H1 (cell line): Measurements from ENCODE around the gene TACC2. TPM values are rescaled to one million over a fixed set of nuclear protein-coding genes. Genes with fewer than 3 reads are reported as not detected.

ENCODE experiments used
- CTCF ChIA-PET: fragments of 300-600 bp; sonication (Branson Sonifier 250); formaldehyde crosslinking; loops from one replicate; lab custom pipeline; 2021; ENCODE audit not compliant: partially characterized antibody; lab: Charles Lee
- POLR2A ChIA-PET: fragments of 300-600 bp; sonication (Branson Sonifier 250); formaldehyde crosslinking; loops from one replicate; lab custom pipeline; 2021; ENCODE audit warnings: inconsistent platforms; ENCODE audit not compliant: partially characterized antibody; lab: Charles Lee
- DNase-seq, 2 experiments: peaks; one replicate each; pipeline versions ENCODE4 v3.0.0 to v3.0.0-alpha.2; 2010 to 2022; ENCODE audit warnings: low spot score in 2 of 2, low read depth in 1 of 2, mixed read lengths in 1 of 2
- FAIRE-seq: peaks from 2 replicates; lab custom pipeline; 2011; peaks lifted over from hg19 to GRCh38; lab: Jason Lieb, UNC
- H2AFZ ChIP-seq: 2 replicates; pipeline ENCODE4 v1.8.1; 2012; ENCODE audit warnings: low read length, inconsistent platforms
- H2AK5ac ChIP-seq: 2 replicates; pipeline ENCODE4 v1.6.1; 2013; ENCODE audit warnings: low read depth, low read length
- H2BK120ac ChIP-seq: replicated peaks from 2 replicates; pipeline ENCODE3; 2013; ENCODE audit warnings: low read depth, low read length, inconsistent platforms
- H2BK12ac ChIP-seq: 2 replicates; pipeline ENCODE4 v1.6.1; 2013; ENCODE audit warnings: low read depth, low read length
- H2BK15ac ChIP-seq: 2 replicates; pipeline ENCODE4 v1.6.1; 2013; ENCODE audit warnings: low read length
- H2BK20ac ChIP-seq: 2 replicates; pipeline ENCODE4 v1.6.1; 2013; ENCODE audit warnings: low read length
- H2BK5ac ChIP-seq: 2 replicates; pipeline ENCODE4 v1.6.1; 2013; ENCODE audit warnings: low read depth, low read length
- H3K14ac ChIP-seq: 2 replicates; pipeline ENCODE4 v1.6.1; 2013; ENCODE audit warnings: inconsistent platforms; ENCODE audit not compliant: insufficient read length
- H3K18ac ChIP-seq: 2 replicates; pipeline ENCODE4 v1.6.1; 2013; ENCODE audit warnings: low read length; ENCODE audit errors: extremely low read depth
- H3K23ac ChIP-seq: 2 replicates; pipeline ENCODE4 v1.6.1; 2013; ENCODE audit warnings: inconsistent platforms; ENCODE audit not compliant: insufficient read length
- H3K23me2 ChIP-seq: 2 replicates; pipeline ENCODE4 v1.6.1; 2013; ENCODE audit warnings: low read depth, low read length
- H3K27ac ChIP-seq: 2 replicates; pipeline ENCODE4 v1.6.1; 2011; ENCODE audit warnings: low read depth, low read length, inconsistent platforms
- H3K27me3 ChIP-seq, 4 experiments: replicated peaks in 1 of 4; 1 replicate in 1 of 4; 2 replicates in 3 of 4; pipeline versions ENCODE4 v1.6.1 to v1.8.1; 2011 to 2013; ENCODE audit warnings: low read length in 3 of 4, mild to moderate bottlenecking in 3 of 4, inconsistent platforms in 2 of 4, mixed read lengths in 2 of 4, moderate library complexity in 1 of 4; ENCODE audit not compliant: control insufficient read depth in 3 of 4, insufficient read depth in 3 of 4; ENCODE audit errors: extremely low read depth in 1 of 4
- H3K36me3 ChIP-seq, 4 experiments: 2 replicates each; pipeline versions ENCODE4 v1.6.1 to v1.8.1; 2011 to 2013; ENCODE audit warnings: mild to moderate bottlenecking in 4 of 4, low read length in 3 of 4, moderate library complexity in 2 of 4, control low read depth in 1 of 4, inconsistent platforms in 1 of 4; ENCODE audit not compliant: insufficient read depth in 4 of 4, control insufficient read depth in 2 of 4
- H3K4ac ChIP-seq: replicated peaks from 2 replicates; pipeline ENCODE3; 2013; ENCODE audit warnings: low read length, low read depth, mixed read lengths, inconsistent platforms; ENCODE audit not compliant: insufficient read length
- H3K4me1 ChIP-seq, 4 experiments: replicated peaks in 1 of 4; 1 replicate in 1 of 4; 2 replicates in 3 of 4; pipeline versions ENCODE4 v1.6.1 to v1.8.1; 2011 to 2013; ENCODE audit warnings: low read length in 3 of 4, inconsistent platforms in 2 of 4, mixed read lengths in 1 of 4; ENCODE audit not compliant: insufficient read depth in 4 of 4, control insufficient read depth in 3 of 4
- H3K4me2 ChIP-seq, 2 experiments: 2 replicates each; pipeline versions ENCODE4 v1.6.1 to v1.8.1; 2011 to 2013; ENCODE audit warnings: low read depth in 2 of 2, low read length in 2 of 2, control low read depth in 1 of 2, inconsistent platforms in 1 of 2, mild to moderate bottlenecking in 1 of 2; ENCODE audit not compliant: insufficient read depth in 1 of 2
- H3K4me3 ChIP-seq, 4 experiments: fragments of 200-600, 300-600 bp in 1 of 4; sonication (generic), shearing (Covaris generic), sonication (Bioruptor Twin) in 1 of 4; 2 replicates each; pipeline versions ENCODE4 v1.5.1 to v1.8.1; 2011 to 2016; ENCODE audit warnings: low read length in 4 of 4, low read depth in 3 of 4, control low read depth in 2 of 4, inconsistent platforms in 2 of 4, mild to moderate bottlenecking in 2 of 4, mixed read lengths in 1 of 4, moderate library complexity in 1 of 4; ENCODE audit not compliant: insufficient read depth in 2 of 4; ENCODE audit errors: extremely low read depth in 1 of 4
- H3K56ac ChIP-seq: replicated peaks from 2 replicates; pipeline ENCODE3; 2013; ENCODE audit warnings: low read depth, mild to moderate bottlenecking, mixed read lengths, low read length, inconsistent platforms; ENCODE audit not compliant: insufficient read length
- H3K79me1 ChIP-seq: 2 replicates; pipeline ENCODE4 v1.6.1; 2013; ENCODE audit warnings: low read depth, low read length, control low read depth
- H3K79me2 ChIP-seq, 2 experiments: 2 replicates each; pipeline versions ENCODE4 v1.6.1 to v1.8.1; 2012 to 2013; ENCODE audit warnings: low read length in 2 of 2, mild to moderate bottlenecking in 2 of 2, inconsistent platforms in 1 of 2; ENCODE audit not compliant: insufficient read depth in 2 of 2, control insufficient read depth in 1 of 2
- H3K9ac ChIP-seq, 4 experiments: replicated peaks in 1 of 4; 1 replicate in 1 of 4; 2 replicates in 3 of 4; pipeline versions ENCODE4 v1.6.1 to v1.8.1; 2011 to 2013; ENCODE audit warnings: low read depth in 3 of 4, low read length in 3 of 4, control low read depth in 2 of 4, mild to moderate bottlenecking in 2 of 4, moderate library complexity in 2 of 4, inconsistent platforms in 1 of 4; ENCODE audit errors: extremely low read depth in 1 of 4
- H3K9me3 ChIP-seq, 2 experiments: 2 replicates each; pipeline versions ENCODE4 v1.6.1 to v1.8.1; 2012 to 2013; ENCODE audit warnings: mild to moderate bottlenecking in 2 of 2, moderate library complexity in 2 of 2, control low read depth in 1 of 2, inconsistent platforms in 1 of 2, low read depth in 1 of 2, low read length in 1 of 2, mixed read lengths in 1 of 2; ENCODE audit not compliant: insufficient read depth in 2 of 2
- H4K20me1 ChIP-seq, 2 experiments: replicated peaks in 1 of 2; 2 replicates each; pipeline versions ENCODE3 to v1.8.1; 2011 to 2013; ENCODE audit warnings: inconsistent platforms in 2 of 2, low read length in 2 of 2, mild to moderate bottlenecking in 1 of 2; ENCODE audit not compliant: insufficient read depth in 2 of 2, control insufficient read depth in 1 of 2
- H4K5ac ChIP-seq: 2 replicates; pipeline ENCODE4 v1.6.1; 2013; ENCODE audit warnings: low read length, low read depth, mixed read lengths, inconsistent platforms; ENCODE audit not compliant: insufficient read length
- H4K8ac ChIP-seq: 2 replicates; pipeline ENCODE4 v1.8.0; 2013; ENCODE audit warnings: mild to moderate bottlenecking, moderate library complexity, low read length, inconsistent platforms; ENCODE audit not compliant: insufficient read depth; ENCODE audit errors: extremely low read depth
- H4K91ac ChIP-seq: replicated peaks from 2 replicates; pipeline ENCODE3; 2013; ENCODE audit warnings: low read length, mixed read lengths, inconsistent platforms; ENCODE audit not compliant: insufficient read length
- CBX5 ChIP-seq: fragments of 300-800, 300-1000 bp; sonication (generic); IDR thresholded peaks from 2 replicates; pipeline ENCODE4 v1.7.1; 2016; ENCODE audit warnings: antibody characterized with exemption, low read length, low read depth
- CBX8 ChIP-seq: fragments of 300-800, 300-1000 bp; sonication (generic); IDR thresholded peaks from 2 replicates; pipeline ENCODE4 v1.7.1; 2016; ENCODE audit warnings: low read depth, low read length, borderline replicate concordance
- EGR1 ChIP-seq: IDR thresholded peaks from 2 replicates; pipeline ENCODE4 v1.6.1; 2011; ENCODE audit warnings: low read depth, low read length, borderline replicate concordance
- JUND ChIP-seq: IDR thresholded peaks from 2 replicates; pipeline ENCODE4 v1.6.1; 2011; ENCODE audit warnings: mild to moderate bottlenecking, improper control_type of control experiment, low read length
- RBBP5 ChIP-seq: IDR thresholded peaks from 2 replicates; pipeline ENCODE4 v1.7.1; 2012; ENCODE audit warnings: low read depth, mild to moderate bottlenecking, inconsistent platforms, low read length, moderate library complexity, borderline replicate concordance
- SIN3A ChIP-seq, 2 experiments: IDR thresholded peaks in 1 of 2; conservative IDR thresholded peaks in 1 of 2; 2 replicates each; pipeline ENCODE4 v1.6.1; 2011 to 2012; ENCODE audit warnings: low read length in 2 of 2, improper control_type of control experiment in 1 of 2, low read depth in 1 of 2, mild to moderate bottlenecking in 1 of 2
- SP2 ChIP-seq: IDR thresholded peaks from 2 replicates; pipeline ENCODE4 v1.6.1; 2012; ENCODE audit warnings: mild to moderate bottlenecking, low read length, inconsistent platforms
- SP4 ChIP-seq: IDR thresholded peaks from 2 replicates; pipeline ENCODE4 v1.6.1; 2012; ENCODE audit warnings: low read length, inconsistent platforms
- TBP ChIP-seq: IDR thresholded peaks from 2 replicates; pipeline ENCODE4 v1.6.1; 2011; ENCODE audit warnings: low read depth, low read length, improper control_type of control experiment
- WGBS, 2 experiments: shearing (Covaris generic) in 1 of 2; methylation state at CpG; one replicate each; pipeline versions ENCODE4 v1.1.6 to v1.1.7; 2013 to 2015; ENCODE audit warnings: low lambda C conversion rate in 2 of 2, mixed read lengths in 2 of 2, inconsistent platforms in 1 of 2, low coverage in 1 of 2, missing lambda C conversion rate in 1 of 2; ENCODE audit not compliant: insufficient replicate concordance in 2 of 2, insufficient coverage in 1 of 2, insufficient read length in 1 of 2; ENCODE audit errors: extremely low coverage in 1 of 2, missing lambda C conversion rate in 1 of 2; 5-methylcytosine and 5-hydroxymethylcytosine counted together
- polyA plus RNA-seq, 7 experiments: library from polyadenylated mRNA; depleted of rRNA in 3 of 7; stranded (reverse) in 5 of 7; unstranded in 2 of 7; fragments of >200 nt in 5 of 7; fragments of 200-250 nt in 2 of 7; gene quantifications; 1 replicate in 5 of 7; 2 replicates in 1 of 7; 4 replicates in 1 of 7; pipeline versions ENCODE4 v1.2.1 to v1.2.3, GENCODE V29; 2011 to 2013; ENCODE audit warnings: missing spikeins in 2 of 7, mixed read lengths in 2 of 7
- total RNA-seq: library from RNA; stranded (reverse); fragmentation: NEBNext Ultra II Directional; extraction: Animal tissue kit (Norgen Biotek cat#: 25700); gene quantifications from 2 replicates; pipeline ENCODE4 v1.2.1, GENCODE V29; 2021
- TF ChIP-seq, protein P1 (sequence below), 3 experiments: IDR thresholded peaks; 1 replicate in 2 of 3; 2 replicates in 1 of 3; pipeline versions ENCODE4 v1.5.1 to v1.6.1; 2011; ENCODE audit warnings: low read length in 3 of 3, mild to moderate bottlenecking in 3 of 3, inconsistent platforms in 2 of 3, low read depth in 1 of 3, moderate library complexity in 1 of 3; ENCODE audit not compliant: insufficient read depth in 1 of 3; ENCODE audit errors: control extremely low read depth in 1 of 3

Gene TACC2
- total and polyA plus RNA-seq, 2 of the 8 experiments (the other 6 are each of a cell fraction or from before 2014, with no cell fraction given) = 21.2 to 46.6 TPM

DNA sequence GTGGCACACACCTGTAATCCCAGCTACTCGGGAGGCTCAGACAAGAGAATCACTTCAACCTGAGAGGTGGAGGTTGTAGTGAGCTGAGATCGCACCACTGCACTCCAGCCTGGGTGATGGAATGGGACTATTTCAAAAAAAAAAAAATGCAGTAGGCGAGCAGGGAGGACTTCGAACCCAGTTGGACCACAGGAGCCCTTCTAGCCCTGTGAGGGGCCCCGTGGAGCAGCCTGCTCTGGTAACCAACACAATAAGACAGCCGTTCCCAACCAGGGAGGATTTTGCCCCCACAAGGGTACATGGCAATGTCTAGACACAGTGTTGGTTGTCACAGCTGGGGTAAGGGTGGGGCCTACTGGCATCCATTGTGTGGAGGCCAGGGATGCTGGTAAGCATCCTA lies 218.2 kb downstream of the TACC2 start:
- WGBS, 2 experiments = 96% methylated on average over 5 of the region's 6 CpGs; no CpG with 5 or more reads in 1 of the 2 experiments
- TF ChIP-seq, protein P1, sequence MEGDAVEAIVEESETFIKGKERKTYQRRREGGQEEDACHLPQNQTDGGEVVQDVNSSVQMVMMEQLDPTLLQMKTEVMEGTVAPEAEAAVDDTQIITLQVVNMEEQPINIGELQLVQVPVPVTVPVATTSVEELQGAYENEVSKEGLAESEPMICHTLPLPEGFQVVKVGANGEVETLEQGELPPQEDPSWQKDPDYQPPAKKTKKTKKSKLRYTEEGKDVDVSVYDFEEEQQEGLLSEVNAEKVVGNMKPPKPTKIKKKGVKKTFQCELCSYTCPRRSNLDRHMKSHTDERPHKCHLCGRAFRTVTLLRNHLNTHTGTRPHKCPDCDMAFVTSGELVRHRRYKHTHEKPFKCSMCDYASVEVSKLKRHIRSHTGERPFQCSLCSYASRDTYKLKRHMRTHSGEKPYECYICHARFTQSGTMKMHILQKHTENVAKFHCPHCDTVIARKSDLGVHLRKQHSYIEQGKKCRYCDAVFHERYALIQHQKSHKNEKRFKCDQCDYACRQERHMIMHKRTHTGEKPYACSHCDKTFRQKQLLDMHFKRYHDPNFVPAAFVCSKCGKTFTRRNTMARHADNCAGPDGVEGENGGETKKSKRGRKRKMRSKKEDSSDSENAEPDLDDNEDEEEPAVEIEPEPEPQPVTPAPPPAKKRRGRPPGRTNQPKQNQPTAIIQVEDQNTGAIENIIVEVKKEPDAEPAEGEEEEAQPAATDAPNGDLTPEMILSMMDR (IDR thresholded peaks at IDR 0.05; ENCODE audit: control extremely low read depth in 1 of 3, insufficient read depth in 1 of 3, low read depth in 1 of 3, low read length in 3 of 3) = no peak
- TF ChIP-seq EGR1 = no peak
- TF ChIP-seq RBBP5 = no peak
- no peak for TF ChIP-seq CBX5
- TF ChIP-seq CBX8 = no peak
- TF ChIP-seq TBP = no peak
- TF ChIP-seq JUND = no peak
- no peak for TF ChIP-seq SIN3A (conservative IDR thresholded peaks at IDR 0.05 in 1 of 2, IDR thresholded peaks at IDR 0.05 in 1 of 2; ENCODE audit: low read depth in 1 of 2, low read length in 2 of 2)
- TF ChIP-seq SP2 = no peak
- TF ChIP-seq SP4 = no peak
- H2BK12ac ChIP-seq = no peak overlapping the region
- no peak overlapping the region for H2BK15ac ChIP-seq
- H3K23me2 ChIP-seq = no peaks in the 10 kb centered on the region; the same call in 1 of the 2 replicates
- FAIRE-seq (no peak), DNase-seq (no peak)
- H2BK20ac ChIP-seq = no peak overlapping the region
- H3K9me3 ChIP-seq = no peaks in the 10 kb centered on the region; a peak in 1 of 4 replicates
- H4K5ac ChIP-seq = no peak overlapping the region
- H3K23ac ChIP-seq = no peak overlapping the region
- no peak overlapping the region for H3K27ac ChIP-seq
- POLR2A ChIA-PET = interaction anchor here (1.5 to 2.4 kb wide), 2 partner anchors 14 to 23 kb away, joined by 5 to 7 read pairs; no protein-coding TSS in a partner anchor
- no peak overlapping the region for H3K4me2 ChIP-seq
- H3K18ac ChIP-seq = no peak overlapping the region
- H3K79me2 ChIP-seq = peaks cover 0 to 41% of the 10 kb centered on the region in 2 experiments; a peak in 2 of 4 replicates
- CTCF ChIA-PET = interaction anchor here (0.6 to 2.4 kb wide), 11 partner anchors 13 to 778 kb away, joined by 3 to 8 read pairs (median 4); no protein-coding TSS in a partner anchor
- H3K27me3 ChIP-seq = no peaks in the 10 kb centered on the region
- no peak overlapping the region for H3K14ac ChIP-seq
- peaks cover 7 to 18% (median 12%) of the 10 kb centered on the region in 4 experiments; a peak in 6 of 8 replicates for H3K36me3 ChIP-seq
- H3K9ac ChIP-seq = no peak overlapping the region
- no peak overlapping the region for H3K4ac ChIP-seq
- no peak overlapping the region for H3K4me3 ChIP-seq
- no peak overlapping the region for H3K56ac ChIP-seq
- H3K4me1 ChIP-seq = no peaks in the 10 kb centered on the region; a peak in 2 of 7 replicates
- H4K20me1 ChIP-seq = peaks cover 3 to 12% of the 10 kb centered on the region in 2 experiments
- H2BK5ac ChIP-seq = no peak overlapping the region
- H3K79me1 ChIP-seq = peaks cover 14% of the 10 kb centered on the region
- no peak overlapping the region for H2AK5ac ChIP-seq
- no peak overlapping the region for H2AFZ ChIP-seq
- no peak overlapping the region for H4K91ac ChIP-seq
- H4K8ac ChIP-seq = no peak overlapping the region
- H2BK120ac ChIP-seq = no peak overlapping the region
